Measurements from ENCODE around the gene POLN. TPM values are rescaled to one million over a fixed set of nuclear protein-coding genes. Genes with fewer than 3 reads are reported as not detected.

POLN gene
- polyA plus RNA-seq, 2 of the 4 experiments (the other 2 are of a cell fraction), result 2.4 to 2.9 TPM

GRCh38 chr4:2047031-2047660 lies 194.8 kb downstream of the POLN start:
- Histone ChIP-seq H3K9me3 (peaks cover 4% of the 10 kb centered on the region; the same call in 1 of the 3 replicates), H3K4me1 (no peaks in the 10 kb centered on the region; the same call in 2 of the 3 replicates), H3K4me2 (no peak overlapping the region), H3K27ac (no peak overlapping the region), H3K4me3 (no peak overlapping the region)
- FAIRE-seq, result no peak
- no peak for ATAC-seq
- POLR2A ChIA-PET, result no interaction called here
- DNase-seq (ENCODE audit: low read depth in 1 of 2, low spot score in 1 of 2), result no peak
- CTCF ChIA-PET, result interaction anchor here (0.7 kb wide), 1 partner anchor 125 kb away, joined by 3 read pairs; no protein-coding TSS in a partner anchor
- TF ChIP-seq NPAS2 (CRISPR knock-in tag; IDR thresholded peaks at IDR 0.05; ENCODE audit: borderline replicate concordance), result no peak
- TF ChIP-seq E2F6 (IDR thresholded peaks at IDR 0.05; ENCODE audit: borderline replicate concordance, low read depth), result no peak
- TF ChIP-seq, protein P1, sequence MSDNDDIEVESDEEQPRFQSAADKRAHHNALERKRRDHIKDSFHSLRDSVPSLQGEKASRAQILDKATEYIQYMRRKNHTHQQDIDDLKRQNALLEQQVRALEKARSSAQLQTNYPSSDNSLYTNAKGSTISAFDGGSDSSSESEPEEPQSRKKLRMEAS (IDR thresholded peaks at IDR 0.05), result no peak
- no peak for TF ChIP-seq EP300 (IDR thresholded peaks at IDR 0.05)
- no peak for TF ChIP-seq ESRRA (IDR thresholded peaks at IDR 0.05; ENCODE audit: borderline replicate concordance, low read length)
- no peak for TF ChIP-seq USF2 (IDR thresholded peaks at IDR 0.05)
- TF ChIP-seq CTCF (IDR thresholded peaks at IDR 0.05), result no peak
- no peak for TF ChIP-seq PBX3 (IDR thresholded peaks at IDR 0.05)
- WGBS (ENCODE audit: missing lambda C conversion rate), result 85% methylated on average over 6 of the region's 57 CpGs

- FAIRE-seq, result no peak
- no peak overlapping the region for H3K4me2 ChIP-seq
- DNase-seq (ENCODE audit: low read depth in 1 of 2, low spot score in 1 of 2), result no peak
- POLR2A ChIA-PET, result no interaction called here
- H3K27ac ChIP-seq, result no peak overlapping the region
- no peak for TF ChIP-seq HDAC2 (IDR thresholded peaks at IDR 0.05)
- no peak for TF ChIP-seq FOSB (CRISPR knock-in tag; IDR thresholded peaks at IDR 0.05)
- TF ChIP-seq EHF (CRISPR knock-in tag; IDR thresholded peaks at IDR 0.05), result no peak
- no peak for TF ChIP-seq CHD2 (IDR thresholded peaks at IDR 0.05; ENCODE audit: low read length, partially characterized antibody)
- no peak for TF ChIP-seq SMC3 (IDR thresholded peaks at IDR 0.05)
- TF ChIP-seq HOXB5 (CRISPR knock-in tag; IDR thresholded peaks at IDR 0.05), result no peak
- no peak for TF ChIP-seq ELK1 (IDR thresholded peaks at IDR 0.05; ENCODE audit: low read depth, low read length)
- WGBS (ENCODE audit: missing lambda C conversion rate), result 94% methylated on average over 13 of the region's 28 CpGs
- no peaks in the 10 kb centered on the region; the same call in 2 of the 3 replicates for H3K4me1 ChIP-seq
- peaks cover 4% of the 10 kb centered on the region; the same call in 1 of the 3 replicates for H3K9me3 ChIP-seq
- H3K4me3 ChIP-seq, result no peak overlapping the region
- CTCF ChIA-PET, result interaction anchor here (0.7 kb wide), 1 partner anchor 124 kb away, joined by 3 read pairs; no protein-coding TSS in a partner anchor
- no peak for ATAC-seq
Observed at GRCh38 chr4:2046031-2046961, 195.6 kb downstream of the POLN start.
